HL-60 (cell line): ENCODE results near the gene STN1.

Source experiments
- CTCF ChIP-seq: IDR thresholded peaks from one replicate; pipeline ENCODE4 v1.5.1; 2011; ENCODE audit warnings: low read length, control low read depth, inconsistent platforms; ENCODE audit not compliant: insufficient read depth
- POLR2AphosphoS5 ChIP-seq: IDR thresholded peaks from 2 replicates; pipeline ENCODE4 v1.6.1; 2012; ENCODE audit warnings: low read depth

DNA sequence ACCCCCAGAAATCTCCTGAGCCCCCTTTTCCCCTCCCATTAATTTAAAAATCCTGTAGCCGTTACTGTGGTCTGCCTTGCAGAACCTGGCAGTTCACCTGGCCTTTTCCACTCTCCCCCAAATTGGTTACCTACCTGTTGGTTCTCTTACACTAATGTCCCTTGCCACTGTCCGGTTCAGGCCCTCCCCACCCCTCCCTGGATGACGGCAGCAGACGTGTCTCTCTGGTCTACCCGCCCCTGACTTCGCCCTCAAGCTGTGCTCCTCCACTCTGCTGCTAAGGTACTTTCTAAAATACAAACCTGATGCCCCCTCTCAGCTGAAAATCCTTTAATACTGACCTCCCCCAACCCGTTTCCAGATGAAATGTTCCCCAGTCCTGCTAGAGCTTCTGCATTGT lies 47.0 kb downstream of the STN1 start:
- no peak for TF ChIP-seq CTCF
- no peak for TF ChIP-seq POLR2AphosphoS5
